Stimulated activated naive CD8-positive, alpha-beta T cell treated with anti-CD3 and anti-CD28 coated beads, Interleukin-15, Interleukin-2, amounts not matched to agents 100 ng/mL and 50 ng/mL, for 24 hours (primary cell): ENCODE measurements around the gene VCX.
"Not testable (repeated sequence)": the region's sequence is repeated elsewhere in the genome, so short reads cannot be mapped to it uniquely, and the experiment has no call there.

Experiments used
- H3K27ac Mint-ChIP-seq: one replicate; pipeline ENCODE4 v1.8.0; 2021; ENCODE audit warnings: mild to moderate bottlenecking, mixed read lengths
- H3K27me3 Mint-ChIP-seq: one replicate; pipeline ENCODE4 v1.8.0; 2021; ENCODE audit warnings: mixed read lengths
- H3K36me3 Mint-ChIP-seq: one replicate; pipeline ENCODE4 v1.8.0; 2021; ENCODE audit warnings: low read depth, mixed read lengths
- H3K4me1 Mint-ChIP-seq: one replicate; pipeline ENCODE4 v1.8.0; 2021; ENCODE audit warnings: low read depth, mixed read lengths
- H3K4me3 Mint-ChIP-seq: one replicate; pipeline ENCODE4 v1.8.0; 2021; ENCODE audit warnings: mild to moderate bottlenecking, mixed read lengths
- H3K9me3 Mint-ChIP-seq: one replicate; pipeline ENCODE4 v1.8.0; 2021; ENCODE audit warnings: mixed read lengths

The VCX gene

DNA sequence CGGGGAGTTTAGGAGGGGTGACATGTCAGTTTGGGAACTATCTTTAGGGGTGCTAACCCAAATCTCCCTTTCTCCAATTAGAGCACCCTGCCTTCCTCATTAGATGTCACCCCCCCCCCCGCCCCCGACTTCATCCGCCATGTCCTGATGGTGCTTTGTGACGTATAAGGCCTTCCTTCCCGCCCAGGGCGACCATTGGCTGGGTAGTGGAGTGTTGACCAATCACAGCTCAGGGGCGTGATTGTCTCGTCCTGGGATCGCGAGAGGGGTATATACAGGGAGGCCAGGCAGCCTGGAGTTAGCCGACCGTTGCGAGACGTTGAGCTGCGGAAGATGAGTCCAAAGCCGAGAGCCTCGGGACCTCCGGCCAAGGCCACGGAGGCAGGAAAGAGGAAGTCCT lies at the start of gene VCX:
Gene VCX (plus strand): TSS at position 301 of the 400 bp plus-strand sequence. CDS start 33 bp downstream, at position 334.
- not testable (repeated sequence) for H3K9me3 Mint-ChIP-seq, H3K4me1 Mint-ChIP-seq, H3K36me3 Mint-ChIP-seq, H3K27ac Mint-ChIP-seq, H3K4me3 Mint-ChIP-seq, H3K27me3 Mint-ChIP-seq

DNA sequence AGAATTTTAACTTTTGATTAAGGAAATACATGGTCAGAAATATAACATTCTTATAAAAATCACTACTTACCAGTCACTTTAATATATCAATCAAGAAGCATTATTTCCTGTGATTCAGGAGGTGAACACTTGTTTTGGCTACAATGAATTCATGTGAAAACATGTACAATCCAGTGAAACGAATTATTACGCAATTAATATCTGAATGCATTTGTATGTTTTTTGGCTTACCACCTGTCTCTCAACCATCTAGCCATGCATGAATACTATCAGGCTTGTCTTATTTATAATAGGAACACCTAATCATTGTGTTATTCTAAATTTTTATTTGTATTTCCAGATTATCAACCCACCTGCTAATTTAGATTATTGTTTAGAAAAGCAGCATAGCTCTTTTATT lies 44.6 kb upstream of the VCX start:
- Mint-ChIP-seq H3K27ac (no peak overlapping the region), H3K4me1 (no peaks in the 10 kb centered on the region), H3K9me3 (peaks cover 6% of the 10 kb centered on the region), H3K4me3 (no peak overlapping the region), H3K27me3 (no peaks in the 10 kb centered on the region), H3K36me3 (no peaks in the 10 kb centered on the region)

DNA sequence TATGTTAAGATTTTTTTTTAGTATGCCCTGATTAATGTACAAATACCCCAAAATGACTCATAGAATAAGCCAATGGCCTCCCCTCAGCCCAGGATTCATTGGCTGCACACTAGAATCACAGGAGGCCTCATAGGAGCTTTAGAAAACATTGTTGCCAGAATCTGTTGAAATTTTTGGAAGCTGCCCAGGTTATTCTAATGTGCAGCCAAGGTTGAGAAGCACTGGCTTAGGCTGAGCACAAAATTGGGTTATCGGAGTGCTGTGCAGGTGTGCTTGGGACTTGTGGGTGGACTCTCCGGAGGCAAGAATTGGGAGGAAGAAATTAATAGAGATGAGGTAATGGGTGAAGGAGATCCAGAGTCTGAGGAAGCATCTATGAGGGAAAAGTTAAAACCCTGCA lies 41.3 kb upstream of the VCX start:
- no peaks in the 10 kb centered on the region for H3K4me1 Mint-ChIP-seq
- H3K4me3 Mint-ChIP-seq = no peak overlapping the region
- no peak overlapping the region for H3K27ac Mint-ChIP-seq
- H3K9me3 Mint-ChIP-seq = peaks cover 6% of the 10 kb centered on the region
- no peaks in the 10 kb centered on the region for H3K27me3 Mint-ChIP-seq
- H3K36me3 Mint-ChIP-seq = no peaks in the 10 kb centered on the region

DNA sequence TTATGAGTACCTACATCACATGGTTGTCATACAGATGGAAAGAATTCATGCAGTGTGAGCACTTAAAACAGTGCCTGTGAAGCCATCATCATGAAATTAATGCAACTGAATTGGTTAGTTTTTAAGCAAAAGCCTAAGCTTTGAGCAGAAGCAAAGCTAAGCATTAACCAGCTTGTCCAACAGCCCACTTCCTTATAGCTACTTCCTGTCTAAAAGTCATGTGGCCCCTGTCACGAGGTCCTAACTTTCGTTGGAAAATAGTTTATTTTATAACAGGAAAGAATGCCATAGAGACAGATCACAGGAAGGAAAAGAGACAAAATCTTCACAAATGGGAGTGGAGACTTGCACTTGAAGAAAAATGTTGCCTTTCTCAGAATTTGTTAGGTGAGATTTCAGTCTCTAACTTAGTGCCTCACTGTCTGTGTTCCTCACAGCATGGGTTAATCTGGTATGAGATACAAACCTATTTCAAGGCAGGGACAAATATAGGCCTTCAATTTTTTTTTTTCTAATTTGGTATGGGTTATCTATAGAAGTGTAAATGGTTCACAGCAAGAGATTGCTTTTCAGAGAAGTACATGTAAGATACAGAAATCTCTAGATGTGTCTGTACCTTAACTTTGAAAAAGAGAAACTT lies 27.7 kb upstream of the VCX start:
- Mint-ChIP-seq H3K27me3 (no peaks in the 10 kb centered on the region), H3K27ac (no peak overlapping the region), H3K4me1 (no peaks in the 10 kb centered on the region), H3K9me3 (no peaks in the 10 kb centered on the region), H3K36me3 (no peaks in the 10 kb centered on the region), H3K4me3 (no peak overlapping the region)

DNA sequence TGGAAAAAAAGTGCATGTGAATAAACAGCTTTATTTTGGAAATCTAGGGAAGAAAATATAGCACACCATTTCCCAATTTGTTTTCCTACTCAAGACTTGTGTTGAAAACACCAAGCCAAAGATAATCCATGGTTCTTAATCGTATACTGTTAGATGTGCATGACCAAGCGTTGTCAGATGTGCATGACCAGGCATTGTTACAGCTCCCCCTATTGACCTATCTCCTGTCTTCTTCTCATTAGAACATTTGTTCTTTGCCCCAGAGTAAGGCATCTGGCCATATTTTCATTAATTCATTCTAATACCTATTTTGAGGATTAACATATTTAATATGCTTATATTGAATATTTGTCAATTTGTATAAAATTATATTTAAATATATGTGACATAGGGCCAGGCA lies 14.4 kb upstream of the VCX start:
- H3K9me3 Mint-ChIP-seq = no peaks in the 10 kb centered on the region
- H3K27ac Mint-ChIP-seq = no peak overlapping the region
- no peaks in the 10 kb centered on the region for H3K36me3 Mint-ChIP-seq
- no peaks in the 10 kb centered on the region for H3K27me3 Mint-ChIP-seq
- H3K4me1 Mint-ChIP-seq = no peaks in the 10 kb centered on the region
- no peak overlapping the region for H3K4me3 Mint-ChIP-seq

DNA sequence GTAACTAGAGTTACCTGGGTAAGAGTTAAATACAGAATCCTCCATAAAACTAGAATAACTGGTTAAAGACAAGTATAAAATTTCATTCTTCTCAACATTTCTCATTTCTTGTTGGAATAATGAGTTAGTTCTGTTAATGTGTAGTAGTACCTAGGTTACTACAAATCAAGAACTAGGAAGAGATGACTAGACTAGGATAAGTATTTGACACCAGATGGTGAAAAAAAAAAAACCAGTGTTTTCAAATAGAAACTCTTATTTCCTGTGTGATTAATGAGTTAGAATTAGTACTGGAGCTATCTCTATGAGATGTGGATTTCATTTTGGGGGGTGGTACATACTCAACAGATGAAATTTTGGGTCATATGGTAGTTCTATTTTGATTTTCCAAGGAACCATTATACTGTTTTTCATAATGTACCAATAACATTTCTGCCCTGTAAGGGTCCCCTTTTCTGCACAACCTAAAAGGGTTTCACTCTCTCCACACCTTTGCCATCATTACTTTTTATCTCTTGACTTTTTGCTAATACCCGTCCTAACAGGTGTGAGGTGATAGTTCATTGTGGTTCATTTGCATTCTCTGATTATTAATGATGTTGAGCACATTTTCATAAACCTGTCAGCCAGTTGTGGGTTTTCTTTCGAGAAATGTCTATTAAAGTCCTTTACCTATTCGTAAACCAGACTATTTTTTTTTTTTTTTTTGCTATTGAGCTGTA lies 1.7 kb upstream of the VCX start:
- Mint-ChIP-seq H3K4me1 (no peaks in the 10 kb centered on the region), H3K9me3 (no peaks in the 10 kb centered on the region), H3K27me3 (no peaks in the 10 kb centered on the region), H3K36me3 (no peaks in the 10 kb centered on the region), H3K4me3 (no peak overlapping the region), H3K27ac (no peak overlapping the region)

DNA sequence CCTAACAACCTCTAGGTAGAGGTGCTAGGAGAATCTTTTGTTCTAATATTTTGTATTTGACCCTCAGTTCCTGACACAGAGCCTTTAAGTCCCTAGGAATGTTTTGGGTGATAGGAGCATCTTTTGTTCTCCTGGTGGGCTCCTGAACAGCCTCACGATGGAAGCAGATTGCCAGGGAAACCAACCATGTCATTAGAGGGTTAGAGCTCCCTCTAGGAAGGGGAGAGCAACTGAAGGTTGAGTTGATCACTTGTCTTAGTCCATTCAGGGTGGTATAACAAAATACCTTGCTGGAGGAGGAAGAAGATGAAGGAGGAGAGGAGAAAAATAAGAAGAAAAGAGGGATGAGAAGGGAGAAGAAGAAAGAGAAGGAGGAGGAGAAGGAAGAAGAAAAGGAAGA lies 9.2 kb downstream of the VCX start:
- Mint-ChIP-seq H3K4me1 (no peaks in the 10 kb centered on the region), H3K4me3 (no peak overlapping the region), H3K27me3 (no peaks in the 10 kb centered on the region), H3K27ac (no peak overlapping the region), H3K9me3 (no peaks in the 10 kb centered on the region), H3K36me3 (no peaks in the 10 kb centered on the region)

DNA sequence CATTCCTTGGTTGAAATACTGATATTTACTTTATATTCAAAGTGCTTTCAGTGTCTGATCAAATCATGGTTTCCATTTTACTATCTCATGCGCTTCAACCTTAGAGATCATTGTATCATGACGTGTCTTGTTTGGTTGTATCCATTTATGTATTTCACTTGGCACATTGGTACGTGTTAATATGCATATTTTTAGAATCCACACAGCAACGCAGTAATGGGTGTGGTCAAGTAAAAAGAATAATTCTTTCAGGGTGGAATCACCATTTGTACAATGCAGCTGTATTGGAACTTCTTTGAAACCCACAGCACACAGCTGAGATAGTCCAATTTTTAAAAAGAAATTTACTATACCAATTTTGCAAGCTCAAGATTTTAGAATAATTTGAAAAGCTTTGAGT lies 29.1 kb downstream of the VCX start:
- H3K4me3 Mint-ChIP-seq = no peak overlapping the region
- H3K9me3 Mint-ChIP-seq = no peaks in the 10 kb centered on the region
- H3K27ac Mint-ChIP-seq = no peak overlapping the region
- no peaks in the 10 kb centered on the region for H3K4me1 Mint-ChIP-seq
- no peaks in the 10 kb centered on the region for H3K27me3 Mint-ChIP-seq
- no peaks in the 10 kb centered on the region for H3K36me3 Mint-ChIP-seq

DNA sequence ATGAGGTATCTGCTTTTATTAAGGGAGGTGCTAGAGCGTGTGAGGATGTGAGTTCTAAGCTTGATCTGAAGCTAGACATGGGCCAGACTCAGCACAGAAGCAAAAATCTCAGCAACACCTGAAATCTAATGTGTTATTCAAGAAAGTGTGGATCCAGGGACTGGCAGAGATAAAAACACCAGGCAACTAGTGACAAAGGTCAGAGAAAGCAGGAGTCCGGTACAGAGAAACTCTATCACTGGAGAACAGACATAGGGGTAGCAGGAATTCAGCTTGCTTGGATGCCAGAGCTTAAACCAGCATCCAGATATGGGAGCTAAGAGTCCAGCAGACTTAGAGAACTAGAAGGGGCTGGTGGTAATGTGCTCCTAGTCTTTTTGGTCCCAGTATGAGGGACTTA lies 34.0 kb downstream of the VCX start:
- Mint-ChIP-seq H3K36me3 (no peaks in the 10 kb centered on the region), H3K27ac (no peak overlapping the region), H3K27me3 (no peaks in the 10 kb centered on the region), H3K9me3 (no peaks in the 10 kb centered on the region), H3K4me1 (no peaks in the 10 kb centered on the region), H3K4me3 (no peak overlapping the region)

DNA sequence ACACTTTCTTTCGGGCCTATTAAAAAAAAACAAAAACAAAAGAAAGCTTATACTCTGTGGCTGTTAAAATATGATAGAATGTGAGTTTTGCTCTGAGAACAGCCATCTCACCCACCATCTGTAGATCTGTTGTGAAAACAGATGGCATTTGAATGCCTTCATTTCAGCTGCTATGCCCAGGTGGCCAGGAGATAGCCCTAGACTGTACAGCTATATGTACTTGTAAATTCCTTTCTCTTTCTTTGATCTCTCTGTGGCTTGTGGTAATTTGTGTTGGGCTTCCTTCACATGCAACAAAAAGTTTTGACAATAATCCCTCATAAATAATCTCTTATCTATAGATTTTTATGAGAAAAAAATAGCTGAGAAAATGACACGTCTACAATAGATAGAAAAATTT lies 46.2 kb downstream of the VCX start:
- H3K9me3 Mint-ChIP-seq = no peaks in the 10 kb centered on the region
- H3K27me3 Mint-ChIP-seq = peaks cover 4% of the 10 kb centered on the region
- no peaks in the 10 kb centered on the region for H3K36me3 Mint-ChIP-seq
- H3K4me3 Mint-ChIP-seq = no peak overlapping the region
- no peak overlapping the region for H3K27ac Mint-ChIP-seq
- H3K4me1 Mint-ChIP-seq = no peaks in the 10 kb centered on the region

DNA sequence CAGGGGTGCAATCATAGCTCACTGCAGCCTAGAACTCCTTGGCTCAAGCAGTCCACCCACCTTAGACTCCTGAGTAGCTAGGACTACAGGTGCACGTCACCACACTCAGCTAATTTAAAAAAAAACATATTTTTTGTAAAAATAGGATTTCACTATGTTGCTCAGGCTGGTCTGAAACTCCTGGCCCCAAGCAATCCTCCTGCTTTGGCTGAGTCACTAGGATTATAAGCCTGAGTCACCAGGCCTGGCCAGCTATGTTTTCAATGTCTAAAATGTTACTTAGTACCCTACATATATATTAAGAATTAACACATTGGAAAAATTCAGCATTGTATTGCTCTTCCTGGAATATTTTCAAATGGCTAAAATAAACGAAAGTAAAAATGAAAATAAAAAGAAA lies 46.7 kb downstream of the VCX start:
- peaks cover 4% of the 10 kb centered on the region for H3K27me3 Mint-ChIP-seq

DNA sequence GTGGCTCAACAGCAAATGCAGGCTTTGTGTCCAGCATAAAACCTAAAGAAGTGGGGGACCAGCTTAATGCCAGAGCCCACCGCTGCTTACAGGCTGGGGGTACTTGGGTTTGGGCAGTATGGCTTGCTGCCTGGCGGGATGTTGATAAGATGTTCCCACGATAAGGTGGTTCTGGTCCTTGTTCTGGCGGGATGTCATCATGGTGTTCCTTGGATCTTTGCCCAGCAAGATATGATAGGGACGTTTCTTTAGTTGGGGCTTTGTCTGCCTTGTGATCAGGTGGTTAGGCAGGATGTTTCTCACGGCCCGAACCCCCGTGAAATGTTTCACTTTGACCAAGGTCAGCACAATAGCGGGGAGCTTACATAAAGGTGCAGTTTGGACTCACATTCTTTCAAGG lies 49.0 kb downstream of the VCX start:
- Mint-ChIP-seq H3K36me3 (no peaks in the 10 kb centered on the region), H3K4me1 (no peaks in the 10 kb centered on the region), H3K27ac (no peak overlapping the region), H3K4me3 (no peak overlapping the region), H3K9me3 (no peaks in the 10 kb centered on the region), H3K27me3 (peaks cover 4% of the 10 kb centered on the region)

More for the DNA sequence above, 46.7 kb downstream of the VCX start:
- no peak overlapping the region for H3K4me3 Mint-ChIP-seq
- H3K4me1 Mint-ChIP-seq = no peaks in the 10 kb centered on the region
- H3K9me3 Mint-ChIP-seq = no peaks in the 10 kb centered on the region
- H3K36me3 Mint-ChIP-seq = no peaks in the 10 kb centered on the region
- H3K27ac Mint-ChIP-seq = no peak overlapping the region
